GM19239 (cell line): ENCODE results near the gene CEND1.
A peak's percentile ranks its signal among the peaks of the same experiment; 100 is the strongest.

ENCODE experiments used
- DNase-seq: peaks from one replicate; pipeline ENCODE4 v3.0.0; 2011; ENCODE audit warnings: low spot score; ENCODE audit not compliant: insufficient read length
- FAIRE-seq: peaks from 2 replicates; lab custom pipeline; 2011; peaks lifted over from hg19 to GRCh38; lab: Jason Lieb, UNC

Gene CEND1

GRCh38 chr11:828506-829175 lies 38.8 kb upstream of the CEND1 start:
- FAIRE-seq: no peak
- no peak for DNase-seq

GRCh38 chr11:827897-828192 lies 38.0 kb upstream of the CEND1 start, which contains the start of gene CRACR2B:
CRACR2B (plus strand) TSS chr11:827919; CDS start chr11:828608, 689 bp downstream.
- FAIRE-seq (no peak), DNase-seq (no peak)

GRCh38 chr11:827146-827896 lies 37.4 kb upstream of the CEND1 start:
- peak; percentile 84 for FAIRE-seq
- DNase-seq: no peak

GRCh38 chr11:826836-827145 lies 36.9 kb upstream of the CEND1 start:
- DNase-seq: no peak
- peak; percentile 88 for FAIRE-seq

GRCh38 chr11:826227-826621 lies 36.3 kb upstream of the CEND1 start:
- FAIRE-seq: peak; percentile 68
- DNase-seq: no peak

GRCh38 chr11:825366-826226 lies 35.7 kb upstream of the CEND1 start:
- FAIRE-seq (no peak), DNase-seq (no peak)

GRCh38 chr11:824942-825341 lies 35.1 kb upstream of the CEND1 start:
- FAIRE-seq: no peak
- no peak for DNase-seq

GRCh38 chr11:824292-824880 lies 34.5 kb upstream of the CEND1 start:
- DNase-seq (no peak), FAIRE-seq (no peak)

- FAIRE-seq (no peak), DNase-seq (no peak)
Measured at GRCh38 chr11:823441-824291, 33.8 kb upstream of the CEND1 start.

- DNase-seq (no peak), FAIRE-seq (no peak)
Measured at GRCh38 chr11:821512-822371, 31.9 kb upstream of the CEND1 start.

- DNase-seq (no peak), FAIRE-seq (no peak)
Measured at GRCh38 chr11:820655-821511, 31.0 kb upstream of the CEND1 start.

- DNase-seq (peak; percentile 98), FAIRE-seq (peak; percentile 98)
Measured at GRCh38 chr11:819943-820649, 30.2 kb upstream of the CEND1 start.

GRCh38 chr11:819129-819931 lies 29.4 kb upstream of the CEND1 start:
- peak; percentile 88 for DNase-seq
- FAIRE-seq: peak; percentile 80

- FAIRE-seq (no peak), DNase-seq (no peak)
Measured at GRCh38 chr11:818396-819128, 28.7 kb upstream of the CEND1 start, which contains the start of gene PNPLA2. PNPLA2 (plus strand) TSS chr11:818914; CDS start chr11:819719, 805 bp downstream.

- FAIRE-seq (no peak), DNase-seq (no peak)
Measured at GRCh38 chr11:816433-816779, 26.5 kb upstream of the CEND1 start.
